Activated CD4-positive, alpha-beta memory T cell treated with anti-CD3 and anti-CD28 coated beads, Interleukin-2, amount 10 ng/mL, durations not matched to agents 7 days and 5 days (primary cell): ENCODE measurements around the gene KIRREL1. TPM values are rescaled to one million over a fixed set of nuclear protein-coding genes. Genes with fewer than 3 reads are reported as not detected.

Experiments used
- CTCF ChIA-PET: fragments of 350-600 bp; sonication (Branson Sonifier 250); formaldehyde crosslinking; loops from one replicate; lab custom pipeline; 2021; ENCODE audit warnings: antibody characterized with exemption, inconsistent platforms; lab: Charles Lee
- POLR2A ChIA-PET: fragments of 350-600 bp; sonication (Branson Sonifier 250); formaldehyde crosslinking; loops from one replicate; lab custom pipeline; 2021; ENCODE audit warnings: antibody characterized with exemption; lab: Charles Lee
- DNase-seq: peaks from one replicate; pipeline ENCODE4 v3.0.0-alpha.2; 2020
- H3K27ac Mint-ChIP-seq: one replicate; pipeline ENCODE4 v1.8.0; 2021; ENCODE audit warnings: mild to moderate bottlenecking, mixed read lengths
- H3K27me3 Mint-ChIP-seq: one replicate; pipeline ENCODE4 v1.8.0; 2021; ENCODE audit warnings: mixed read lengths
- H3K36me3 Mint-ChIP-seq: one replicate; pipeline ENCODE4 v1.8.0; 2021; ENCODE audit warnings: low read depth, mixed read lengths
- H3K4me1 Mint-ChIP-seq: one replicate; pipeline ENCODE4 v1.8.0; 2021; ENCODE audit warnings: mixed read lengths
- H3K4me3 Mint-ChIP-seq: one replicate; pipeline ENCODE4 v1.8.0; 2021; ENCODE audit warnings: mild to moderate bottlenecking, mixed read lengths
- H3K9me3 Mint-ChIP-seq: one replicate; pipeline ENCODE4 v1.8.0; 2021; ENCODE audit warnings: mixed read lengths
- total RNA-seq, 2 experiments: library from RNA; stranded (reverse); gene quantifications; one replicate each; pipeline ENCODE4 v1.2.3, GENCODE V29; 2021

Gene KIRREL1
- total RNA-seq, 2 experiments from 2014 or later: not detected

- H3K4me1 Mint-ChIP-seq: no peaks in the 10 kb centered on the region
Measured at GRCh38 chr1:158035976-158036583, 42.6 kb downstream of the KIRREL1 start.

GRCh38 chr1:158037008-158037865 is 43.8 kb downstream of the KIRREL1 start:
- H3K27ac Mint-ChIP-seq: no peak overlapping the region
- ChIA-PET POLR2A (no interaction called here), CTCF (interaction anchor here (1.0 to 1.4 kb wide), 4 partner anchors 45 to 48 kb away, joined by 3 to 6 read pairs (median 4); no protein-coding TSS in a partner anchor)
- H3K36me3 Mint-ChIP-seq: no peaks in the 10 kb centered on the region
- no peaks in the 10 kb centered on the region for H3K27me3 Mint-ChIP-seq
- H3K9me3 Mint-ChIP-seq: no peaks in the 10 kb centered on the region
- no peak for DNase-seq
- H3K4me1 Mint-ChIP-seq: no peaks in the 10 kb centered on the region
- H3K4me3 Mint-ChIP-seq: no peak overlapping the region

More at GRCh38 chr1:158035976-158036583, 42.6 kb downstream of the KIRREL1 start:
- DNase-seq: no peak
- ChIA-PET CTCF (interaction anchor here (1.0 to 1.4 kb wide), 3 partner anchors 44 to 46 kb away, joined by 3 to 6 read pairs (median 4); no protein-coding TSS in a partner anchor), POLR2A (no interaction called here)
- Mint-ChIP-seq H3K4me3 (no peak overlapping the region), H3K27ac (no peak overlapping the region), H3K9me3 (no peaks in the 10 kb centered on the region), H3K36me3 (no peaks in the 10 kb centered on the region), H3K27me3 (peaks cover 1% of the 10 kb centered on the region)

- POLR2A ChIA-PET: no interaction called here
- Mint-ChIP-seq H3K36me3 (no peaks in the 10 kb centered on the region), H3K4me3 (no peak overlapping the region), H3K4me1 (no peaks in the 10 kb centered on the region), H3K27me3 (no peaks in the 10 kb centered on the region), H3K9me3 (no peaks in the 10 kb centered on the region), H3K27ac (no peak overlapping the region)
- no peak for DNase-seq
- CTCF ChIA-PET: interaction anchor here (1.1 kb wide), 1 partner anchor 46 kb away, joined by 4 read pairs; no protein-coding TSS in a partner anchor
Measured at GRCh38 chr1:158037866-158038359, 44.5 kb downstream of the KIRREL1 start.

- no peaks in the 10 kb centered on the region for H3K27me3 Mint-ChIP-seq
- H3K9me3 Mint-ChIP-seq: no peaks in the 10 kb centered on the region
- no peaks in the 10 kb centered on the region for H3K4me1 Mint-ChIP-seq
- POLR2A ChIA-PET: no interaction called here
- CTCF ChIA-PET: no interaction called here
- H3K4me3 Mint-ChIP-seq: no peak overlapping the region
- H3K27ac Mint-ChIP-seq: no peak overlapping the region
- DNase-seq: no peak
- no peaks in the 10 kb centered on the region for H3K36me3 Mint-ChIP-seq
Measured at GRCh38 chr1:158038793-158039192, 45.3 kb downstream of the KIRREL1 start.

GRCh38 chr1:158039380-158039779 is 45.9 kb downstream of the KIRREL1 start:
- Mint-ChIP-seq H3K9me3 (no peaks in the 10 kb centered on the region), H3K4me1 (no peaks in the 10 kb centered on the region), H3K4me3 (no peak overlapping the region), H3K27ac (no peak overlapping the region), H3K36me3 (no peaks in the 10 kb centered on the region), H3K27me3 (no peaks in the 10 kb centered on the region)
- POLR2A ChIA-PET: no interaction called here
- DNase-seq: no peak
- CTCF ChIA-PET: no interaction called here

- ChIA-PET POLR2A (no interaction called here), CTCF (no interaction called here)
- no peaks in the 10 kb centered on the region for H3K9me3 Mint-ChIP-seq
- H3K4me3 Mint-ChIP-seq: no peak overlapping the region
- no peaks in the 10 kb centered on the region for H3K4me1 Mint-ChIP-seq
- no peaks in the 10 kb centered on the region for H3K36me3 Mint-ChIP-seq
- DNase-seq: no peak
- peaks cover 1% of the 10 kb centered on the region for H3K27me3 Mint-ChIP-seq
- H3K27ac Mint-ChIP-seq: no peak overlapping the region
Measured at GRCh38 chr1:158040323-158040722, 46.9 kb downstream of the KIRREL1 start.

GRCh38 chr1:158043232-158043631 is 49.8 kb downstream of the KIRREL1 start:
- no peak for DNase-seq
- Mint-ChIP-seq H3K9me3 (no peaks in the 10 kb centered on the region), H3K4me1 (no peaks in the 10 kb centered on the region), H3K36me3 (no peaks in the 10 kb centered on the region), H3K27ac (no peak overlapping the region), H3K4me3 (no peak overlapping the region), H3K27me3 (peaks cover 9% of the 10 kb centered on the region)
- ChIA-PET POLR2A (no interaction called here), CTCF (no interaction called here)

- H3K4me3 Mint-ChIP-seq: no peak overlapping the region
- no peaks in the 10 kb centered on the region for H3K36me3 Mint-ChIP-seq
- no peak for DNase-seq
- CTCF ChIA-PET: no interaction called here
- POLR2A ChIA-PET: no interaction called here
- peaks cover 9% of the 10 kb centered on the region for H3K27me3 Mint-ChIP-seq
- no peaks in the 10 kb centered on the region for H3K9me3 Mint-ChIP-seq
- H3K27ac Mint-ChIP-seq: no peak overlapping the region
- H3K4me1 Mint-ChIP-seq: no peaks in the 10 kb centered on the region
Measured at GRCh38 chr1:158045639-158046038, 52.2 kb downstream of the KIRREL1 start.

GRCh38 chr1:158046715-158047510 is 53.5 kb downstream of the KIRREL1 start:
- no peaks in the 10 kb centered on the region for H3K4me1 Mint-ChIP-seq
- H3K27me3 Mint-ChIP-seq: peaks cover 13% of the 10 kb centered on the region
- ChIA-PET POLR2A (no interaction called here), CTCF (no interaction called here)
- H3K4me3 Mint-ChIP-seq: no peak overlapping the region
- no peak overlapping the region for H3K27ac Mint-ChIP-seq
- DNase-seq: no peak
- H3K36me3 Mint-ChIP-seq: no peaks in the 10 kb centered on the region
- no peaks in the 10 kb centered on the region for H3K9me3 Mint-ChIP-seq

- Mint-ChIP-seq H3K27ac (no peak overlapping the region), H3K4me3 (no peak overlapping the region), H3K36me3 (no peaks in the 10 kb centered on the region), H3K4me1 (no peaks in the 10 kb centered on the region), H3K27me3 (peaks cover 13% of the 10 kb centered on the region), H3K9me3 (no peaks in the 10 kb centered on the region)
- DNase-seq: no peak
- CTCF ChIA-PET: no interaction called here
- POLR2A ChIA-PET: no interaction called here
Measured at GRCh38 chr1:158048371-158049067, 55.1 kb downstream of the KIRREL1 start.

GRCh38 chr1:158049853-158050252 is 56.4 kb downstream of the KIRREL1 start:
- Mint-ChIP-seq H3K27ac (no peak overlapping the region), H3K4me3 (no peak overlapping the region), H3K4me1 (no peaks in the 10 kb centered on the region), H3K9me3 (no peaks in the 10 kb centered on the region), H3K27me3 (peaks cover 14% of the 10 kb centered on the region), H3K36me3 (no peaks in the 10 kb centered on the region)
- CTCF ChIA-PET: no interaction called here
- POLR2A ChIA-PET: no interaction called here
- no peak for DNase-seq

- Mint-ChIP-seq H3K27me3 (peaks cover 7% of the 10 kb centered on the region), H3K4me1 (no peaks in the 10 kb centered on the region), H3K4me3 (no peak overlapping the region), H3K9me3 (no peaks in the 10 kb centered on the region), H3K36me3 (no peaks in the 10 kb centered on the region), H3K27ac (no peak overlapping the region)
- CTCF ChIA-PET: no interaction called here
- POLR2A ChIA-PET: no interaction called here
- no peak for DNase-seq
Measured at GRCh38 chr1:158053276-158053675, 59.8 kb downstream of the KIRREL1 start.
